Renal cortical epithelial cell (primary cell): ENCODE measurements around the gene DKK3. TPM values are rescaled to one million over a fixed set of nuclear protein-coding genes. Genes with fewer than 3 reads are reported as not detected.

Experiments used
- DNase-seq: peaks from one replicate; pipeline ENCODE4 v3.0.0-alpha.2; 2011; ENCODE audit warnings: low read depth
- total RNA-seq: library from RNA; depleted of rRNA; stranded (reverse); fragments of >200 nt; gene quantifications from 2 replicates; pipeline ENCODE4 v1.2.3, GENCODE V29; 2014

Gene DKK3
- total RNA-seq, 1 donor from 2014 or later, result 150 TPM

DNA sequence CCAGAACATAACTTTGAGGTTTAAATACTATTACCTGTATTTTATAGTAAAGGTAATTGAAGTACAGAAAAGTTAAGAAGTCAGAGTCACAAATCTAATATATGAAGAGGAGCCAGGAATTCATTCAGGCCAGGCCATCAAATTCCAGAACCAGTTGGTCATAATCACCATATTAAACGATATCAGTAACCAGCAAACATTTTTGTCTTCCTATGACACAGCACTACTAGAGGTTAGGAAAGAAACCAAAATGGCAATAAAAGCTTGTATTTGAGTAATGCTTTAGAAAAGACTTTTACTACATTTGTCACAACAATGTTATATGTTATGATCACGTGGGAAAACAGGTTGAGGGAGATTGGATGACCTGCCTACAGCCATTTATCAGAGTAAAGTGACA lies 62.2 kb downstream of the DKK3 start:
- DNase-seq, result no peak

DNA sequence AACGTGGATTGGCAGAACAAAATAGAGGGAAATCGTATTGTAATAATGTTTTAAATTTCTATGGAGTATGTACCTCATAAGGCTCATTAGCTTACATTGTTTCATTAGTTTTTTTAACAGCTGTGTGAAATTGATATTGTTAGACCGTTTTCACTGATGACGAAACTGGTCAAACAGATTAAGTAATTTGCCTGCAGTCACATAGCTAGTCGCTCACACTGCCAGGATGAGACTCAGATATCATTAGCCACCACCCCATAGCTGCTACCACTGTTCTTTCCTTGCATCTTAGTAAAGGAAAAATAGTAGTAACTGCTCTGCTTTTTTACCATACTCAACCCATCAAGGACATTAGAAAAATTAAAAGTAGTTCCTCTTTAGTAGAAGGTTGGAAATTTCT lies 64.0 kb downstream of the DKK3 start:
- no peak for DNase-seq

DNA sequence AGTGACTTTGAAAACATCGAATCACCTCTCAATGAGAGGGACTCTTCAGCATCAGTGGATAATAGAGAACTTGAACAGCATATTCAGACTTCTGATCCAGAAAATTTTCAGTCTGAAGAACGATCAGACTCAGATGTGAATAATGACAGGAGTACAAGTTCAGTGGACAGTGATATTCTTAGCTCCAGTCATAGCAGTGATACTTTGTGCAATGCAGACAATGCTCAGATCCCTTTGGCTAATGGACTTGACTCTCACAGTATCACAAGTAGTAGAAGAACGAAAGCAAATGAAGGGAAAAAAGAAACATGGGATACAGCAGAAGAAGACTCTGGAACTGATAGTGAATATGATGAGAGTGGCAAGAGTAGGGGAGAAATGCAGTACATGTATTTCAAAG lies 65.8 kb downstream of the DKK3 start:
- DNase-seq, result no peak

DNA sequence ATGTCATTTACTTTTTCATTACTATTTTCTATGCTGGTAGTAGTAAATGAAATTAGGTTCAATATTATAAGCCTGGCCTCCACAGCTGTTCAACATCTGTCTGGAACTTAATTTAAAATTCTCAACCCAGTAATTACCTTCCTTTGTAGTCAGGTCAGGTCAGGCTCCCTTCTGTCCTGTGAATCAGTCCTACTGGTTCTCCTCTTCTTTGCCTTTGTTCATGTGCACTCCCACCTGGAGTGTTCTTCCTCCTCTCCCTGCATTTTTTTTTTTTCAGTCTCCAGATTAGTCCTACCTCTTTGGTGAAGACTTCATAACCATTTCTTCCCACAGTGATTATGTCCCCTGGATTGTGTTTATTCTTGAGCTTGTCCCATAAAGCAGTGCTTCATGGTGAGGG lies 67.9 kb downstream of the DKK3 start:
- no peak for DNase-seq

DNA sequence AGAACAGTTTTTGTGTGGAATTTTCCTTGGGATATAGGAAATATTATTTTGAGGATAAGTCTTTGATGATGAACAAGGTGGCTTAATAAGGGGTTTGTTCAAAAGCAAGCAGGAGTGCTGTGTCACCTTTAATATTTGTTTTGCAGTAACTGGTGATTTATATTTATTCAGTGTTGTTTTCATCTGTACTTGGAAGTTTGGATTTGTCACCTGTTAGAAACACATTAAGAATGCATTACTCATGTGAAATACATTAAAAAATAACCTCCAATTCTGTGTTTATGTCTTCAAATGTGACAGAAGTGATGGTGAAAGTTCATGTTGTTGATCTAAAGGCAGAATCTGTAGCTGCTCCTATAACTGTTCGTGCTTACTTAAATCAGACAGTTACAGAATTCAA lies 70.5 kb downstream of the DKK3 start:
- DNase-seq, result peak; percentile 38

DNA sequence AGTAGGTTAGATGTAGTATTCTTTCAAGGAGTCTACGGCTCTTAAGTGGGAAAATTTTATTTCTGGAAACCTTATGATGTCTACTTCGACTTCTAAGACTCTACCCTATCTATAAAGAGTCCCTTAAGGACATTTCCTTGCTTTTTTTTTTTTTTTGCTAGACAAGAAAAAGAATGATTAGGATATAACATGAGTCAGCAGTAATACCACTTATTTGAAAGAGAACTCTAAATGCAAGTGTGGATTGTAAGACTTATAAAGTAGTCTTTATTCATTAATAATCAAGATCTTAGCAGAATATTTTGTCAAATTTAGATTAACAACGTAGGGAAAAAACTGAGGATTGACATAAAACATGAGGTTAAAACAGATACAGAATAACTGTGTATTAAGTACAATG lies 71.0 kb downstream of the DKK3 start:
- peak; percentile 15 for DNase-seq

DNA sequence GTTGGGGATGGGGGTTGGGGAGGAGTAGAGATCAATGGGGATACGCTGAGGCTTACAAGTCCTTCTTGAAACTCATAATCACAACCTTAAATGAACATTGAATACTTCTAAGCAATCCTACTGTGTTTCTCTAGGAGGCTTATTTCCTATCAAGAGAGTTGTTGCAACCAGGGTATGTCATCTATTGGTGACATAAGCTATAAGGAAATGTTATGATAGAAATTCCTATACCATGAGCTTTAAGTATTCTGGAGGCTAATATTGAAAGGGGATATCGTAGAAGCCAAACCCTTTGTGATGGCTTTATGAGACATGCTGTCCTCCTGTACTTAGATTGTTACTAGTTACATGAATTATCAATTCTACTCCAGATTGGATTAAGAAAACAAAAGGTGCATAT lies 72.9 kb downstream of the DKK3 start:
- no peak for DNase-seq

DNA sequence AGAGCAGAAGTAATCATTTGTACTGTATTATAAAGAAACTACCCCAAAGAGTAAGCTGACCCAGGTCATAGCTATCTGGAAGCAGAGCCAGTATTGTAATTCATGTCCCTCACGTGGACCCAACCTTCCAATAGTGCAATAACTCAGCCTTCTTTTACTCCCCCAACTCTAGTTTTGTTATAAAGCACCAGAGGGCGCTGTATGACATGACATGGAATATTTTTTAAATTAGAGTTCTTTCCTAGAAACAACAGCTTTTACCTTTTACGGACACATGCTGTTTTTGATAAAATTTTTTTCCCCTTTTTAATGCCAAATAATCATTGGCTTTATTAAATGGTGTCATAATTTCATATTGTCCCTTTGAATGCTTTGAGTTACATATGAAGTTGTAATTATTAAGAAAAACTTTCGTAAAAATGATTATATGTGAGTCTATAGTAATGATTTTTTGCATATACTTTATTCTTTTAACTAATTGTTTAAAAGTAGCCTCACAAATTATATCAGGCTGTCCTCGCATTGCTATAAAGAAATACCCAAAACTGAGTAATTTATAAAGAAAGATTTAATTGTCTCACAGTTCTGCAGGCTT lies 76.9 kb downstream of the DKK3 start:
- peak; percentile 62 for DNase-seq

DNA sequence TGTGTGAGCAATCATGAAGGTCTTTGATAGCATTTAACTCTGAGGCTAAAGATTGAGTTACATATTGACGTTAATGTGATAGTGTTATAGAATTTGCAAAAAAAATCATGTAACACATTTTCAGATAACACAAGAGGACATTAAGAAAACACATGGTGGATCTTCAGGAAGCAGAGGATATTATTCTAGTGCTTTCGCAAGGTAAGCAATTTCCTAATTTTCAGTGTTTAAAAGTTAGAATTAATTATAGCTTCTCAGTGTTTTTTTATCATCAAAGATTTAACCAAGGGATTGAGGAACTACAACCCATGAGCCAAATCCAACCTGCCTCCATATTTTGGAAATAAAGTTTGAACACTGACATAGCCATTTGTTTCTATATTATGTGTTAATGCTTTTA lies 78.5 kb downstream of the DKK3 start:
- no peak for DNase-seq

DNA sequence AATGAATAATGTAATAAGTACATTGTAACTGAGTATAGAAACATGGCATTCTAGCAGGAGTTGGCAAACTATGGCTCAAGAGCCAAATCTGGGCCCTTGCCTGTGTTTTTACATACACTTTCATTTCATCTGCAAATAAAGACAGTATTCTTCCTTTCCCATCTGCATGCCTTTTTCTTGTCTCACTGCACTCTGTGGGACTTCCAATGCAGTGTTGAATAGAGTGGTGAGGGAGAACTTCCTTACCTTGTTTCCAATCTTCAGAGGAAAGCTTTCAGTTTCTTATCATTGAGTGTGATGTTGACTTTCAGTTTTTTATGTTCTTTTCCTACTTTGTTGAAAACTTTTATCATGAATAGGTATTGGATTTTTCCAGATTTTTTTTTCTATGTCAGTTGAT lies 84.6 kb downstream of the DKK3 start:
- no peak for DNase-seq

DNA sequence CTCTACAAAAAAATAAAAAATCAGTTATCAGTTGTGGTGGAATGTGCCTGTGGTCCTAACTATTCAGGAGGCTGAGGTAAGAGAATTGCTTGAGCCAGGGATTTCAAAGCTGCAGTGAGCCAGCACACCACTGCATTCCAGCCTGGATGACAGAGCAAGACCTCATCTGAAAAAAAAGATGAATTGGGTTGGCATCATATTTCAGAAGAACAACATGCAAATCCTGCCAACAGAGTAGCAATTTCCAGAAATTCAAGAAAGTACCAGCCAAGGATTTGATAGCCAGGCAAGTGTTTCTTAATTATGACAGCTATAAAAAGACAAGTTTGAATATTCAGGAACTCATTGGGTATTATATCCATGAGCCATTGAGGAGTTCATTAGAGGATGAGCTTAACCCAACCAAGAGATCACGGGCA lies 91.4 kb downstream of the DKK3 start:
- peak; percentile 48 for DNase-seq

DNA sequence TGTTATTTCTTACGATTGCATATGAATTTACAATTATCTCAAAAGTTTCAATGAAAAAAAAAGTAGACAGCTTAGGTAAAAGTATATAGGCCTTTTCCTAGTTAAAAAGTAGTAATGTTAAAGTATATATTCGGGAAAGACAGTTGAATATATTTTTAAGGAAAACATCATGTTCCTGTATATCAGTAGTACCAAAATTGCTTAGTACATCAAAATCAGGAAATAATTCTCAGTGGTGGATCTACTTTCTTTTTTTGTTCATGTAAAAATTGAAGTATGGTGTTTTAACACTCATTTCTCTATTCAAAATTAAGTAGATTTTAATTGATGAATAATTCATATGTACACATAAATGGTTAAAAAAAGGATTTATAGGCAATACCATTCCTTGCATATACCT lies 92.8 kb downstream of the DKK3 start:
- DNase-seq, result no peak

DNA sequence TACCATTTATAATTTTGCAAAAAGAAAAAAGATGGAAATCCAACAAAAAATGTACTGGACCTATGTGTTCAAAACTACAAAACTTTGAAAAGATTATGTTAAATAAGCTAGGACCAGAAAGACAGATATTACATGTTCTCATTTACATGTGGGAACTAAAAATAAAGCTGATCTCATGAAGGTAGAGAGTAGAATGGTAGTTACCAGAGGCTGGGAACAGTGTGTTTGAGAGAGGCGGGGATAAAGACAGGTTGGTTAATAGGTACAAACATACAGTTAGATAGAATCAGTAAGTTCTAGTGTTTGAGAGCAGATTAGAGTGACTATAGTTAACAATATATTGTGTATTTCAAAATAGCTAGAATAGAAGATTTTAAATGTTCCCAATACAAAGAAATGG lies 95.0 kb downstream of the DKK3 start:
- no peak for DNase-seq

Other genes with a start within 250 kb of the DKK3 start
- gene USP47, start 166.7 kb downstream of the DKK3 start, total RNA-seq, result 71.7 and 107 TPM in 2 replicates
- 266 and 361 TPM in 2 replicates for gene MICAL2, start 102.0 kb upstream of the DKK3 start, total RNA-seq